SU-DHL-6 (cell line): ENCODE results near the gene RALGDS.

ENCODE experiments used
- EZH2phosphoT487 ChIP-seq: fragments of 200-600 bp; sonication (generic), shearing (Covaris generic); conservative IDR thresholded peaks from 2 replicates; pipeline ENCODE4 v1.6.1; 2018; ENCODE audit warnings: mild to moderate bottlenecking, antibody characterized with exemption, low read length, moderate library complexity, mixed read lengths
- TF ChIP-seq, protein P1 (sequence below): fragments of 200-600 bp; sonication (generic); IDR thresholded peaks from one replicate; pipeline ENCODE4 v1.5.1; 2017; ENCODE audit warnings: antibody characterized with exemption, mild to moderate bottlenecking, low read length, moderate library complexity; ENCODE audit not compliant: insufficient read depth, poor library complexity, severe bottlenecking

DNA sequence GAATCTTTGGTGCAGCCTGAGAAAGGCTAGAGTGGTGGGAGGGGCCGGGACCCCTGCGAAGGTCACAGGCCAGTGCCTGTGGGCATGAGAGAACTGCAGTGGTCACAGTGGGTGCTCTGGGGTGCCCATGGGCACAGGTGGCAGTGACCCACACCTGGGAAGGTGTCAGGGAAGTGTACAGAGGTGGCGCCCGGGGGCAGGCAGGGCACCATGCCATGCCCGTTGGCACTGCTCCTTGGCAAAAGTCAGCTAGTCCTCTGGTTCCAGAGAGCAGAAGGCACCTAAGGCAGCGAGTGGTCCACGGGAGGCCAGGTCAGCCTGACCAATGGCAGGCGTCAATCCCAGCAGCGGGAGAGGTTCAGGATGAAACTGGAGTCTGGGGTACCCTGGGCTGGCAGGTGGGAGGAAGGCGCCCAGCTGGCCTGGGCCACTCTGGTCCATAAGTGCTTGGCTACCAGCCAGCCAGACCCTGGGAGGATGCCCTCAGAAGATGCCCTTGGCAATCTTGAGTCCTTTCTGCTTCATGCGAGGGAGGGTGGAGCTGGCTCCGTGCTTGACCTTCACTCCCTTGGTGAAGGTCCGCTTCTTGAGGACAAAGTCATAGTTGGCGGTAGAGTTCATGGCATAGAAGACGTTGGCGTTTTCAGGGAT is 22.8 kb downstream of the RALGDS start:
- TF ChIP-seq, protein P1, sequence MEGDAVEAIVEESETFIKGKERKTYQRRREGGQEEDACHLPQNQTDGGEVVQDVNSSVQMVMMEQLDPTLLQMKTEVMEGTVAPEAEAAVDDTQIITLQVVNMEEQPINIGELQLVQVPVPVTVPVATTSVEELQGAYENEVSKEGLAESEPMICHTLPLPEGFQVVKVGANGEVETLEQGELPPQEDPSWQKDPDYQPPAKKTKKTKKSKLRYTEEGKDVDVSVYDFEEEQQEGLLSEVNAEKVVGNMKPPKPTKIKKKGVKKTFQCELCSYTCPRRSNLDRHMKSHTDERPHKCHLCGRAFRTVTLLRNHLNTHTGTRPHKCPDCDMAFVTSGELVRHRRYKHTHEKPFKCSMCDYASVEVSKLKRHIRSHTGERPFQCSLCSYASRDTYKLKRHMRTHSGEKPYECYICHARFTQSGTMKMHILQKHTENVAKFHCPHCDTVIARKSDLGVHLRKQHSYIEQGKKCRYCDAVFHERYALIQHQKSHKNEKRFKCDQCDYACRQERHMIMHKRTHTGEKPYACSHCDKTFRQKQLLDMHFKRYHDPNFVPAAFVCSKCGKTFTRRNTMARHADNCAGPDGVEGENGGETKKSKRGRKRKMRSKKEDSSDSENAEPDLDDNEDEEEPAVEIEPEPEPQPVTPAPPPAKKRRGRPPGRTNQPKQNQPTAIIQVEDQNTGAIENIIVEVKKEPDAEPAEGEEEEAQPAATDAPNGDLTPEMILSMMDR: no peak
- no peak for TF ChIP-seq EZH2phosphoT487
